Heart right ventricle (tissue), 16 donors: ENCODE measurements around the gene NGDN. TPM values are rescaled to one million over a fixed set of nuclear protein-coding genes. Genes with fewer than 3 reads are reported as not detected.

ENCODE experiments used
- ATAC-seq, 8 donors: fragments of 200-7000 bp; cut with Tn5 transposase; one replicate each; pipeline ENCODE4 v1.9.1; 2020; ENCODE audit warnings: mild to moderate bottlenecking in 8 of 8, moderate library complexity in 8 of 8, moderate number of reproducible peaks in 1 of 8
- DNase-seq, 2 donors: peaks; one replicate each; pipeline ENCODE4 v3.0.0-alpha.2; 2020
- H3K27ac ChIP-seq, 10 donors: fragments of 200-600 bp; sonication (generic) in 2 of 10; one replicate each; pipeline versions ENCODE4 v1.5.0 to v1.8.0; 2020 to 2022; ENCODE audit warnings: mild to moderate bottlenecking in 3 of 10
- H3K27me3 ChIP-seq, 7 donors: fragments of 200-600 bp; one replicate each; pipeline ENCODE4 v1.8.0; 2021 to 2022; ENCODE audit warnings: mild to moderate bottlenecking in 2 of 7
- H3K36me3 ChIP-seq, 9 donors: fragments of 200-600 bp; sonication (generic) in 1 of 9; one replicate each; pipeline versions ENCODE4 v1.5.0 to v1.8.0; 2020 to 2022; ENCODE audit warnings: mild to moderate bottlenecking in 2 of 9
- H3K4me1 ChIP-seq, 9 donors: fragments of 200-600 bp; sonication (generic) in 1 of 9; one replicate each; pipeline versions ENCODE4 v1.5.0 to v1.8.0; 2020 to 2022; ENCODE audit warnings: mild to moderate bottlenecking in 4 of 9
- H3K4me3 ChIP-seq, 10 donors: fragments of 200-600 bp; sonication (generic) in 2 of 10; one replicate each; pipeline versions ENCODE4 v1.5.0 to v1.8.0; 2020 to 2022; ENCODE audit warnings: mild to moderate bottlenecking in 7 of 10, moderate library complexity in 2 of 10
- H3K9me3 ChIP-seq, 11 donors: fragments of 200-600 bp in 10 of 11; sonication (generic) in 2 of 11; one replicate each; pipeline versions ENCODE4 v1.5.0 to v1.8.0; 2013 to 2022; ENCODE audit warnings: mild to moderate bottlenecking in 2 of 11, control low read depth in 1 of 11, moderate library complexity in 1 of 11
- CTCF ChIP-seq, 9 donors: fragments of 200-600 bp; sonication (generic) in 2 of 9; IDR thresholded peaks; one replicate each; pipeline versions ENCODE4 v1.5.0 to v1.8.0; 2021 to 2022; ENCODE audit warnings: antibody characterized with exemption in 9 of 9, mild to moderate bottlenecking in 5 of 9, moderate library complexity in 1 of 9
- WGBS, 2 donors: extraction: QIAGEN DNeasy Blood & Tissue Kit; methylation state at CpG; one replicate each; pipeline ENCODE4 v1.1.7; 2013; ENCODE audit warnings: inconsistent platforms in 1 of 2; 5-methylcytosine and 5-hydroxymethylcytosine counted together
- intact Hi-C, 10 donors: fragments of 100-400 bp; cut with DNase I; formaldehyde crosslinking; loops; one replicate each; pipeline versions ENCODE4 v1.11.1 to v1.14.2; 2022
- polyA plus RNA-seq, 2 donors: library from polyadenylated mRNA; stranded (reverse); fragments of 200-250 nt; gene quantifications; one replicate each; pipeline ENCODE4 v1.2.3, GENCODE V29; 2013
- total RNA-seq, 10 donors: library from RNA; stranded (reverse); fragmentation: NEBNext Ultra II Directional in 3 of 10; extraction: Animal tissue kit (Norgen Biotek cat#: 25700) in 3 of 10; gene quantifications; one replicate each; pipeline versions ENCODE4 v1.2.1 to v1.2.4, GENCODE V29; 2021 to 2023
- donor health status: Arrhythmogenic right ventricular cardiomyopathy.
- donor health status: ischemic (EF 13 %, LVEDD 7.1; RV severe dilation, severe dysfunction).
- donor health status: healthy with polysubstance abuse.
- donor health status: DM: no; HTN: yes; CAD: no.
- donor health status: DM: no; HTN: no; CAD: no.
- donor health status: ischemic (EF 25% LVEDD 6.9; RV normal size, moderate dysfunction).
- donor health status: ischemic (EF 25% LVEDD 5.7; RV mildly dilated, moderate dysfunction).
- donor health status: healthy.
- donor health status: DM: yes; HTN: yes; CAD: no.
- donor health status: Ischemic cardiomyopathy.
- donor health status: ischemic (EF 35%, LVEDD 5.7; RV mildly dilated, moderate dysfunction).
- donor health status: nonischemic (EF 11% LVEDD 7.7; RV severe dilation, severe dysfunction).
- donor health status: DM: yes; HTN: yes; CAD: no.
- donor health status: PGD.
- donor health status: ischemic (EF 29% LVEDD 5.4; RV normal size, mild dysfunction).
- donor health status: nonischemic (EF 23%, LVEDD 6.1; RV moderate dilation, normal function).

The NGDN gene
- total and polyA plus RNA-seq, 12 donors: 14.4 to 40.5 (median 17.9) TPM

GRCh38 chr14:23433457-23433856, 36.0 kb upstream of the NGDN start:
- Histone ChIP-seq H3K9me3 (no peaks in the 10 kb centered on the region), H3K36me3 (peaks cover 0 to 64% (median 14%) of the 10 kb centered on the region in 9 donors), H3K27me3 (no peaks in the 10 kb centered on the region), H3K4me3 (peak overlapping the region in 3 of 10 donors; percentile 47 to 58 (median 47)), H3K27ac (peak overlapping the region in 6 of 10 donors; percentile 64 to 96 (median 88)), H3K4me1 (peaks cover 0 to 22% (median 8%) of the 10 kb centered on the region in 9 donors)
- ATAC-seq: no peak
- intact Hi-C loops: no loop called here
- DNase-seq: peak in 1 of 2 donors; percentile 8
- 38 to 50% methylated on average over 10 of the region's 10 CpGs for WGBS, 2 donors
- peak in 2 of 9 donors; percentile 13 to 27 for TF ChIP-seq CTCF (IDR thresholded peaks at IDR 0.05)

GRCh38 chr14:23434488-23435222, 34.8 kb upstream of the NGDN start:
- DNase-seq (peak in 1 of 2 donors; percentile 3), ATAC-seq (no peak)
- Histone ChIP-seq H3K4me3 (peak overlapping the region in 3 of 10 donors; percentile 47 to 58 (median 47)), H3K27ac (peak overlapping the region in 6 of 10 donors; percentile 64 to 96 (median 88)), H3K9me3 (no peaks in the 10 kb centered on the region), H3K36me3 (peaks cover 0 to 52% (median 14%) of the 10 kb centered on the region in 9 donors), H3K27me3 (no peaks in the 10 kb centered on the region), H3K4me1 (peaks cover 0 to 34% (median 16%) of the 10 kb centered on the region in 9 donors)
- 44 to 52% methylated on average over 8 of the region's 8 CpGs for WGBS, 2 donors
- TF ChIP-seq CTCF (IDR thresholded peaks at IDR 0.05): no peak
- intact Hi-C loops: no loop called here

GRCh38 chr14:23435543-23436326, 33.8 kb upstream of the NGDN start, which contains the start of gene MYH7:
MYH7 (minus strand) TSS chr14:23435660; CDS start chr14:23433732, 1,928 bp downstream.
- Histone ChIP-seq H3K4me3 (peak within 1 kb of the TSS in 7 of 10 donors; percentile 12 to 58 (median 34)), H3K27me3 (no peaks in the 10 kb centered on the region), H3K9me3 (no peaks in the 10 kb centered on the region), H3K36me3 (peaks cover 0 to 41% (median 11%) of the 10 kb centered on the region in 9 donors), H3K27ac (peak within 1 kb of the TSS in 7 of 10 donors; percentile 81 to 96 (median 93)), H3K4me1 (peaks cover 0 to 45% (median 21%) of the 10 kb centered on the region in 9 donors)
- ATAC-seq: peak; percentile 35 to 65 (median 57)
- intact Hi-C loops: no loop called here
- WGBS, 2 donors: 14 to 28% methylated on average over 10 of the region's 10 CpGs
- DNase-seq: peak; percentile 64 to 77
- TF ChIP-seq CTCF (IDR thresholded peaks at IDR 0.05): no peak
